K562 (cell line): ENCODE results near the gene SERHL2. TPM values are rescaled to one million over a fixed set of nuclear protein-coding genes. Genes with fewer than 3 reads are reported as not detected.

Source experiments
- CBX2 ChIP-seq: fragments of 200-600 bp; sonication (generic); IDR thresholded peaks from one replicate; pipeline ENCODE4 v1.6.1; 2012; ENCODE audit warnings: mild to moderate bottlenecking, low read length, inconsistent platforms; ENCODE audit not compliant: insufficient read depth, poor library complexity, severe bottlenecking
- ESRRA ChIP-seq: fragments of 450-650 bp; IDR thresholded peaks from 2 replicates; pipeline ENCODE4 v1.6.1; 2014; ENCODE audit warnings: low read depth, mild to moderate bottlenecking, moderate library complexity, borderline replicate concordance
- KAT7 ChIP-seq: sonication (generic); formaldehyde crosslinking; IDR thresholded peaks from 2 replicates; pipeline ENCODE4 v1.8.0; 2022; ENCODE audit warnings: missing genetic modification reagents, mild to moderate bottlenecking, borderline replicate concordance
- NCOA1 ChIP-seq: fragments of 450-650 bp; IDR thresholded peaks from 2 replicates; pipeline ENCODE4 v1.6.1; 2016; ENCODE audit warnings: low read depth
- SIN3A ChIP-seq, 2 experiments: fragments of 150-350 bp in 1 of 2; IDR thresholded peaks; 2 replicates each; pipeline ENCODE4 v1.6.1; 2011 to 2016; ENCODE audit warnings: borderline replicate concordance in 2 of 2, low read depth in 2 of 2, low read length in 2 of 2, mild to moderate bottlenecking in 2 of 2, moderate library complexity in 2 of 2; ENCODE audit not compliant: control insufficient read depth in 1 of 2
- SP2 ChIP-seq: IDR thresholded peaks from 2 replicates; pipeline ENCODE4 v1.6.1; 2011; ENCODE audit warnings: mild to moderate bottlenecking, low read depth, low read length, moderate library complexity; ENCODE audit not compliant: poor library complexity, severe bottlenecking; ENCODE audit errors: extremely low read depth
- ZBTB33 ChIP-seq: sonication (generic); formaldehyde crosslinking; IDR thresholded peaks from 2 replicates; pipeline ENCODE4 v1.8.1; 2023; ENCODE audit warnings: mild to moderate bottlenecking, missing genetic modification reagents
- ZFP30 ChIP-seq: fragments of 250-450 bp; sonication (Bioruptor Pico); IDR thresholded peaks from 2 replicates; pipeline ENCODE4 v1.8.0; 2022; ENCODE audit warnings: moderate library complexity, mild to moderate bottlenecking, inconsistent platforms, borderline replicate concordance
- ZFPM2 ChIP-seq: fragments of 250-450 bp; sonication (Bioruptor Pico); IDR thresholded peaks from 2 replicates; pipeline ENCODE4 v1.5.1; 2022; ENCODE audit warnings: mild to moderate bottlenecking
- ZKSCAN8 ChIP-seq: fragments of 200-800 bp; sonication (Bioruptor generic); IDR thresholded peaks from 2 replicates; pipeline ENCODE4 v1.6.1; 2016; ENCODE audit warnings: missing genetic modification characterization, missing compliant biosample characterization
- ZNF280A ChIP-seq: fragments of 450-650 bp; IDR thresholded peaks from 2 replicates; pipeline ENCODE4 v1.6.1; 2018; ENCODE audit warnings: mild to moderate bottlenecking, low read depth; ENCODE audit not compliant: partially characterized antibody
- ZNF3 ChIP-seq: fragments of 250-450 bp; sonication (Bioruptor Pico); IDR thresholded peaks from 2 replicates; pipeline ENCODE4 v1.5.0; 2021; ENCODE audit warnings: mild to moderate bottlenecking, moderate library complexity
- ZNF318 ChIP-seq, 2 experiments: fragments of 450-650 bp; IDR thresholded peaks; 2 replicates each; pipeline ENCODE4 v1.6.1; 2016; ENCODE audit warnings: mild to moderate bottlenecking in 2 of 2, borderline replicate concordance in 1 of 2, low read depth in 1 of 2, moderate library complexity in 1 of 2
- ZNF830 ChIP-seq: fragments of 250-450 bp; sonication (Bioruptor Pico); IDR thresholded peaks from 2 replicates; pipeline ENCODE4 v1.5.0; 2021; ENCODE audit warnings: mild to moderate bottlenecking
- polyA plus RNA-seq, 8 experiments: library from polyadenylated mRNA; depleted of rRNA in 4 of 8; stranded (reverse) in 5 of 8; unstranded in 3 of 8; fragments of >200 nt; fragmentation: Nextera tagmentation in 2 of 8; fragmentation: Illumina TruSeq in 1 of 8; extraction: Ambion mirVana in 2 of 8; extraction: Trizol in 1 of 8; gene quantifications; 2 replicates each; pipeline versions ENCODE4 v1.2.1 to v1.2.3, GENCODE V29; 2011 to 2014; ENCODE audit warnings: inconsistent platforms in 1 of 8, missing spikeins in 1 of 8
- total RNA-seq, 7 experiments: library from RNA; depleted of rRNA in 6 of 7; stranded (reverse); fragments of >200 nt in 6 of 7; fragmentation: Illumina TruSeq in 2 of 7; extraction: Trizol in 2 of 7; gene quantifications; 2 replicates each; pipeline versions ENCODE4 v1.2.1 to v1.2.3, GENCODE V29; 2011 to 2021; ENCODE audit warnings: low replicate concordance in 1 of 7

SERHL2 gene
- total and polyA plus RNA-seq, 9 of the 15 experiments (the other 6 are each of a cell fraction or from before 2014, with no cell fraction given), result 19.9 to 62.6 (median 25.2) TPM

GRCh38 chr22:42615092-42615859, 61.5 kb downstream of the SERHL2 start (continued):
- TF ChIP-seq ZNF280A, result no peak
- TF ChIP-seq ZBTB33 (CRISPR knock-in tag), result peak; percentile 75
- TF ChIP-seq ZNF318 (IDR thresholded peaks at IDR 0.05; ENCODE audit: borderline replicate concordance in 1 of 2, low read depth in 1 of 2), result peak in 1 of 2 experiments; percentile 97; a peak in 2 of 4 replicates
- TF ChIP-seq CBX2, result no peak
- TF ChIP-seq ZNF3 (CRISPR knock-in tag), result peak; percentile 87
- TF ChIP-seq ZFP30 (CRISPR knock-in tag), result peak; percentile 53; the same call in 1 of the 2 replicates
- TF ChIP-seq SP2, result peak; percentile 28
- TF ChIP-seq ZKSCAN8, result no peak
- no peak; the same call in 1 of the 2 replicates for TF ChIP-seq KAT7
- peak; percentile 95 for TF ChIP-seq ZNF830 (CRISPR knock-in tag)
- TF ChIP-seq ZFPM2 (CRISPR knock-in tag), result 0 out of 2 replicates have a peak, but pooled peaks have one; percentile 85
- TF ChIP-seq SIN3A (IDR thresholded peaks at IDR 0.05; ENCODE audit: borderline replicate concordance in 2 of 2, control insufficient read depth in 1 of 2, low read depth in 2 of 2, low read length in 2 of 2), result peak; percentile 91 to 96; a peak in 2 of 4 replicates
- peak; percentile 52; the same call in 1 of the 2 replicates for TF ChIP-seq NCOA1
- peak; percentile 96 for TF ChIP-seq ESRRA
